ENCODE results near the gene GRK2. TPM values are rescaled to one million over a fixed set of nuclear protein-coding genes. Genes with fewer than 3 reads are reported as not detected.

The GRK2 gene
- polyA plus RNA-seq, 1 donor from 2014 or later, result 47.3 TPM

DNA sequence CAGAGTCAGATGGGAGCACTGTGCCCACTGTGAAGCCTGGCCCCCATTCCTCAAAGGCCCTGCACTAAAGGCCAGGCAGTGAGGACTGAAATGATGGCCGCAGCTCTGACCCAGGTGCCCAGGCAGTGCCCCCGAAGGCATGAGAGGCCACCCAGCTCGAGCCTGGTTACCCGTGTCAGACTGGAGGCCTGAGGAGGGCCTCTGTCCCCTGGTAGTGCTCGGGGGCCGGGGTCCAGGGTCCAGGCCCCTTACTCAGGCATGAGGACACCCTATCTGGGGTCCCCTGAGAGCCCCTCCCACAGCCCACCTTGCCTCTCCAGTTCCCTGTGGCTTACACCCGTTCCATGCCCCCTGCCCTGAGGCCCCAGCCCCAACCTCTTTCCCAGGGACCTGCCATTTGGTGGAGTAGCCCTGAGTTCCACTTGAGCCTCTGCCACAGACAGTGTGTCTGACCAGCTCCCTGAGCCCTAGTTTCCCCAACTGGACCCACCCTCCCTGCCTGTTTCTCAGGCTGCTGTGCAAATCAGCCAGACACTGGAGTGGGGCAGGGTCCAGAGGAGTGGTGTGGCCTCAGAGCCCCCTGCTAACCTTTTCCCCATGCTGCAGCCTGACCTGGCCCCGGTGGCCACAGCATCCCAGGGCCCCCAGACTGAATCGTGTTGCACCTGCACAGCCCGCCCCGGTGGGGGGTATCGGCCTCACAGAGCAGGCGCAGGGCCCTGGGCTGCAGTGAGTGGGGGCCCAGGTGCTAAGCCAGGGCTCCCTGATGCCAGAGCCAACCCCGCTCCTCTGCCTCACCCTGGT is 12.1 kb downstream of the GRK2 start:
- no peak overlapping the region for H3K4me2 ChIP-seq (ENCODE audit: low read length)
- H3K79me2 ChIP-seq (replicated peaks; ENCODE audit: insufficient read depth, low read length), result peaks cover 14% of the 10 kb centered on the region
- no peaks in the 10 kb centered on the region for H4K20me1 ChIP-seq (ENCODE audit: insufficient read depth)
- no peak overlapping the region for H3K4me3 ChIP-seq (ENCODE audit: low read length)
- no peaks in the 10 kb centered on the region for H3K9me3 ChIP-seq (ENCODE audit: low read length)
- no peaks in the 10 kb centered on the region for H3K36me3 ChIP-seq (ENCODE audit: insufficient read depth, low read length)
- no peak overlapping the region for H2AFZ ChIP-seq (ENCODE audit: low read depth, low read length)
- H3K27ac ChIP-seq (ENCODE audit: low read length), result no peak overlapping the region
- H3K9ac ChIP-seq (ENCODE audit: low read length), result no peak overlapping the region
- no peaks in the 10 kb centered on the region for H3K9me2 ChIP-seq (ENCODE audit: insufficient read depth, low read length)
- no peaks in the 10 kb centered on the region for H3K27me3 ChIP-seq (ENCODE audit: insufficient read depth, low read depth, low read length)
- no peaks in the 10 kb centered on the region for H3F3A ChIP-seq (ENCODE audit: insufficient read depth, low read length, poor library complexity, severe bottlenecking)
- TF ChIP-seq EZH2 (IDR thresholded peaks at IDR 0.05; ENCODE audit: borderline replicate concordance, insufficient read depth, low read length, poor library complexity, severe bottlenecking), result no peak
- no peak for TF ChIP-seq POLR2AphosphoS5 (IDR thresholded peaks at IDR 0.05)
- no peak for TF ChIP-seq MXI1 (conservative IDR thresholded peaks at IDR 0.05; ENCODE audit: poor library complexity, severe bottlenecking)
- no peak for TF ChIP-seq EP300 (conservative IDR thresholded peaks at IDR 0.05; ENCODE audit: poor library complexity, severe bottlenecking)
- TF ChIP-seq SMC3 (conservative IDR thresholded peaks at IDR 0.05; ENCODE audit: poor library complexity), result no peak
- TF ChIP-seq, protein P1, sequence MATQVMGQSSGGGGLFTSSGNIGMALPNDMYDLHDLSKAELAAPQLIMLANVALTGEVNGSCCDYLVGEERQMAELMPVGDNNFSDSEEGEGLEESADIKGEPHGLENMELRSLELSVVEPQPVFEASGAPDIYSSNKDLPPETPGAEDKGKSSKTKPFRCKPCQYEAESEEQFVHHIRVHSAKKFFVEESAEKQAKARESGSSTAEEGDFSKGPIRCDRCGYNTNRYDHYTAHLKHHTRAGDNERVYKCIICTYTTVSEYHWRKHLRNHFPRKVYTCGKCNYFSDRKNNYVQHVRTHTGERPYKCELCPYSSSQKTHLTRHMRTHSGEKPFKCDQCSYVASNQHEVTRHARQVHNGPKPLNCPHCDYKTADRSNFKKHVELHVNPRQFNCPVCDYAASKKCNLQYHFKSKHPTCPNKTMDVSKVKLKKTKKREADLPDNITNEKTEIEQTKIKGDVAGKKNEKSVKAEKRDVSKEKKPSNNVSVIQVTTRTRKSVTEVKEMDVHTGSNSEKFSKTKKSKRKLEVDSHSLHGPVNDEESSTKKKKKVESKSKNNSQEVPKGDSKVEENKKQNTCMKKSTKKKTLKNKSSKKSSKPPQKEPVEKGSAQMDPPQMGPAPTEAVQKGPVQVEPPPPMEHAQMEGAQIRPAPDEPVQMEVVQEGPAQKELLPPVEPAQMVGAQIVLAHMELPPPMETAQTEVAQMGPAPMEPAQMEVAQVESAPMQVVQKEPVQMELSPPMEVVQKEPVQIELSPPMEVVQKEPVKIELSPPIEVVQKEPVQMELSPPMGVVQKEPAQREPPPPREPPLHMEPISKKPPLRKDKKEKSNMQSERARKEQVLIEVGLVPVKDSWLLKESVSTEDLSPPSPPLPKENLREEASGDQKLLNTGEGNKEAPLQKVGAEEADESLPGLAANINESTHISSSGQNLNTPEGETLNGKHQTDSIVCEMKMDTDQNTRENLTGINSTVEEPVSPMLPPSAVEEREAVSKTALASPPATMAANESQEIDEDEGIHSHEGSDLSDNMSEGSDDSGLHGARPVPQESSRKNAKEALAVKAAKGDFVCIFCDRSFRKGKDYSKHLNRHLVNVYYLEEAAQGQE (IDR thresholded peaks at IDR 0.05; ENCODE audit: borderline replicate concordance), result no peak
- no peak for TF ChIP-seq RAD21 (conservative IDR thresholded peaks at IDR 0.05)
- TF ChIP-seq, protein P2, sequence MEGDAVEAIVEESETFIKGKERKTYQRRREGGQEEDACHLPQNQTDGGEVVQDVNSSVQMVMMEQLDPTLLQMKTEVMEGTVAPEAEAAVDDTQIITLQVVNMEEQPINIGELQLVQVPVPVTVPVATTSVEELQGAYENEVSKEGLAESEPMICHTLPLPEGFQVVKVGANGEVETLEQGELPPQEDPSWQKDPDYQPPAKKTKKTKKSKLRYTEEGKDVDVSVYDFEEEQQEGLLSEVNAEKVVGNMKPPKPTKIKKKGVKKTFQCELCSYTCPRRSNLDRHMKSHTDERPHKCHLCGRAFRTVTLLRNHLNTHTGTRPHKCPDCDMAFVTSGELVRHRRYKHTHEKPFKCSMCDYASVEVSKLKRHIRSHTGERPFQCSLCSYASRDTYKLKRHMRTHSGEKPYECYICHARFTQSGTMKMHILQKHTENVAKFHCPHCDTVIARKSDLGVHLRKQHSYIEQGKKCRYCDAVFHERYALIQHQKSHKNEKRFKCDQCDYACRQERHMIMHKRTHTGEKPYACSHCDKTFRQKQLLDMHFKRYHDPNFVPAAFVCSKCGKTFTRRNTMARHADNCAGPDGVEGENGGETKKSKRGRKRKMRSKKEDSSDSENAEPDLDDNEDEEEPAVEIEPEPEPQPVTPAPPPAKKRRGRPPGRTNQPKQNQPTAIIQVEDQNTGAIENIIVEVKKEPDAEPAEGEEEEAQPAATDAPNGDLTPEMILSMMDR (IDR thresholded peaks at IDR 0.05; ENCODE audit: poor library complexity, severe bottlenecking), result no peak
- TF ChIP-seq TAF1 (IDR thresholded peaks at IDR 0.05; ENCODE audit: low read depth), result no peak

DNA sequence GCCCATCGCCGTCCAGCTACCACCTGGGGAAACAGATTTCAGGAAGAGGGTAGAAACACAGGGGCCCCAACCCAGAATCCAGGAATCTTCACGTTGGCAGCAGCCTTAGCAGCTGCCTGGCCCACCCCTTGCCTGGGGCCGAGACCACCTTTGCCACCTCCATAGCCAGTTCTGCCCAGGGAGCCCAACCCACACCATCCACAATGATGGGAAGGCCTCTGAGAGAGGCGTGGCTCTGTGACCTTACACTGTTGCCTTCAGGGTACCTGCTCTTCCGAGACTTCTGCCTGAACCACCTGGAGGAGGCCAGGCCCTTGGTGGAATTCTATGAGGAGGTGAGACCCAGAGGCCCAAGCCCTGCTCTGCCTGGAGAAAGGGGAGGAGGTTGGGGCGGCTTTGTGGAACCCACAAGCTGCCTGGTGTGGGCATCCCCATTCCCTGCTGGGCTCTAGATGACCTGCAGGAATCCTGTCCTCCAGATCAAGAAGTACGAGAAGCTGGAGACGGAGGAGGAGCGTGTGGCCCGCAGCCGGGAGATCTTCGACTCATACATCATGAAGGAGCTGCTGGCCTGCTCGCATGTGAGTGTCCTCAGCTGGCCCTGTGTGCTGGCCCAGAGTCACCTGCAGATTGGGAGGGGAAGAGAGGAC is 12.8 kb downstream of the GRK2 start:
- Histone ChIP-seq H3K27ac (ENCODE audit: low read length) (no peak overlapping the region), H3K9ac (ENCODE audit: low read length) (no peak overlapping the region), H3K36me3 (ENCODE audit: insufficient read depth, low read length) (no peaks in the 10 kb centered on the region)

More for the DNA sequence above, 12.8 kb downstream of the GRK2 start:
- TF ChIP-seq, protein P1 (IDR thresholded peaks at IDR 0.05; ENCODE audit: borderline replicate concordance), result no peak
- TF ChIP-seq SMC3 (conservative IDR thresholded peaks at IDR 0.05; ENCODE audit: poor library complexity), result no peak
- no peak for TF ChIP-seq EP300 (conservative IDR thresholded peaks at IDR 0.05; ENCODE audit: poor library complexity, severe bottlenecking)
- no peak for TF ChIP-seq RAD21 (conservative IDR thresholded peaks at IDR 0.05)
- TF ChIP-seq EZH2 (IDR thresholded peaks at IDR 0.05; ENCODE audit: borderline replicate concordance, insufficient read depth, low read length, poor library complexity, severe bottlenecking), result no peak
- TF ChIP-seq, protein P2 (IDR thresholded peaks at IDR 0.05; ENCODE audit: poor library complexity, severe bottlenecking), result no peak
- TF ChIP-seq MXI1 (conservative IDR thresholded peaks at IDR 0.05; ENCODE audit: poor library complexity, severe bottlenecking), result no peak
- no peak for TF ChIP-seq POLR2AphosphoS5 (IDR thresholded peaks at IDR 0.05)
- no peak for TF ChIP-seq TAF1 (IDR thresholded peaks at IDR 0.05; ENCODE audit: low read depth)
- Histone ChIP-seq H3K4me2 (ENCODE audit: low read length) (no peak overlapping the region), H3F3A (ENCODE audit: insufficient read depth, low read length, poor library complexity, severe bottlenecking) (no peaks in the 10 kb centered on the region), H3K9me2 (ENCODE audit: insufficient read depth, low read length) (no peaks in the 10 kb centered on the region), H4K20me1 (ENCODE audit: insufficient read depth) (no peaks in the 10 kb centered on the region), H2AFZ (ENCODE audit: low read depth, low read length) (no peak overlapping the region), H3K27me3 (ENCODE audit: insufficient read depth, low read depth, low read length) (no peaks in the 10 kb centered on the region), H3K9me3 (ENCODE audit: low read length) (no peaks in the 10 kb centered on the region), H3K4me3 (ENCODE audit: low read length) (no peak overlapping the region), H3K79me2 (replicated peaks; ENCODE audit: insufficient read depth, low read length) (peaks cover 9% of the 10 kb centered on the region)

Measured in neural cell (in vitro differentiated cells).